GM19372 (cell line): ENCODE data around the gene UMAD1.
A peak's percentile ranks its signal among the peaks of the same experiment; 100 is the strongest.

Experiments used
- ATAC-seq: cut with Tn5 transposase; IDR thresholded peaks from one replicate; pipeline ENCODE4 v1.9.1; 2021; ENCODE audit warnings: mild to moderate bottlenecking, low read depth, moderate library complexity; ENCODE audit not compliant: unreplicated experiment

UMAD1 gene

GRCh38 chr7:7761340-7761973 lies 120.9 kb downstream of the UMAD1 start:
- no peak for ATAC-seq

GRCh38 chr7:7761974-7762779 lies 121.6 kb downstream of the UMAD1 start:
- ATAC-seq: peak; percentile 60

DNA sequence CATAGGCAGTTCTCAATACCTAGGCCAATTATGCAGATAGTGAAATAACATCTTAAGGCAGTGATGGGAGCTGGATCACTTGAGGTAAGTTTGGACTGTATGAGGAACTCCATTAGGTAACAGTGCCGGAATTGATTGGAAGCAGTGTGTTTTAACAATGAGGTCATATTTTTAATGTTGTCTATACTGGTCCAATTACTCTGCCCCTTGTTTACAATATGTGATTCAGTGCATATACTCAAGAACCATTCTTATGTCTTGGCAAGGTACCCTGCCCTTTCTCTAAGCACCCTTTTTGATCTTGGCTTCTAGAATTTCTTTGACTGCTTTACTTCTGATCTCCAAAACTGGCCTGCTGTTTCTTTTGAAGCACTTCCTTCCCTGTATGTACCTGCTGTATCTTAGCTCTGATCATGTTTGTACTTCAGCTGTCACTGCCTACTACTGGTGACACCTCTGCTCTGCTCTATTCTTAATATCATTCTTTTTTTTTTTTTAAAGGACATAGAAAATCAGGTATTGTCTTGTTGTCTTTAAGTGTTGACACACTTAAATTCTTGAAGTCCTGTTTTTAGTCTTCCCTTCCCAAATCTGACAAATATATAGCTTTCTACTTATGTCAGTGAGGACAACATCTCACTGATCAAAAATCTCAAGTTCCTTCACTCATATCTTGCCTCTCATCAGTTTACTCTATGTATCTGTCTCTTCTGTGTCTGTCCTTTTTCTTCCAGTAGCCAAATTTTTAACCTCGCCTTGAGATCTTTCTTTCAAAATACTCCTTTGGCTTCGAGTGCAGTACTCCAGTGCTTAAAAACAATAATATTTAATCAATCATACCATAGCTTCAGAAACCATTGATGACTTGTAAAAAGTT lies 124.2 kb downstream of the UMAD1 start:
- ATAC-seq: no peak

DNA sequence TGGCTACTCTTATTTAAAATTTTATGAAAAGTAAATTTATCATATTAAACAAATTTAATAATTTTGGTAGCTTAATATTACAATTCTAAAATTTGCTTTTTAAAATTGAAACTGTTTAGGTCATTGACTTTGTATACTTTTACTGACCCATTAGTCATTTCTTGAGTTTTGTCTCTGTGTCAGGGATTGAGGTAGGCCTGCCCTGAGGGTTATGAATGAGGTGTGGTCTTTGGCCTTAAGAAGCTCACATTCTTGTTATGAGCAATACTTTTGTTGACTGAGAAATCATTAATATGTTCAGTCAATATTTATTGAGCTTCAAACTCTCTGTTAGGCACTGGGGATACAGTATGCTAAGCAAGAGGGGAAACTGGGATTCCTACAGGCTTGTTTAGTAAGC lies 124.9 kb downstream of the UMAD1 start:
- peak; percentile 49 for ATAC-seq

GRCh38 chr7:7766671-7767070 lies 126.1 kb downstream of the UMAD1 start:
- ATAC-seq: no peak

GRCh38 chr7:7768977-7769709 lies 128.6 kb downstream of the UMAD1 start:
- ATAC-seq: no peak

DNA sequence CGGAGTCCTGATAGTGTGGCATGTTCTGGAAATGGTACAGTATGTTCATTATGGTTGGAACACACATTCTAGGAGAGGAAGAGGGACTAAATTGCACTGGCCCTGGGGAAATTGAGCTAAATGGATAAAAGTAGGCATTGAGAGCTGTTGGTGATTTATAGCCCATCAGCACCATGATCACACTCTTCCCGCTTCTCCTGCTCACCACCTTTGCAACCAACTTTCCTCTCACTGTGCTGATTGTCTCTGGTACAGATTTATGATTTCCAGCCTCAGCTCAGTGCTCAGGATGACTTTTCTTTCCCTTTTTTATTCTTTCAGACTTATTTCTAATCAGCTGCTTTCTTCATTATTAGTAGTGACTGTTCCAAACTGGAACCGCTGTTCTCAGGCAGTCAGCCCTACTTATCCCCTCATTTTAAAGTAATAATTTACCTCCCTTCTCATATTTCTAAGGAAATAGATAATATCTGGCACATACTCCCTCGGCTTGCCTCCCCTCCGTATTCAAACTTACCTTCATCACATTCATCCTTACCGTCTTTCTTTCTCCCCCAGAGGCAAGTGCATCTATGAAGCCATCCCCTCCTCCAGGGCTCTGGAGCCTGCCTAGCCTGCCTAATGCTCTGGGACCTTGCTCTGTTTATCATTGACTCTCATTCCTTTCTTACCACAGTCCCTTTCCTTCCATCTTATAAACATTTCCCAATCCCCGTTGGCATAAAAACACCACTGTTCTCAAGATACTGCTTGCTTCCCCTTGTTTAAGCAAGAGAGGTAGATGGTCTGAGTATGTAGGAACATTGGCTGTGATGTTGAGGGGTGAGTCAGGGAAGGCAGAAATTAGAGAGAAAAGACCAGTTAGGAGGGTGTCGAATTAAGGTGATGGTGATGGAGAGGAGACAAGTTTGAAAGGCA lies 129.4 kb downstream of the UMAD1 start:
- ATAC-seq: no peak

DNA sequence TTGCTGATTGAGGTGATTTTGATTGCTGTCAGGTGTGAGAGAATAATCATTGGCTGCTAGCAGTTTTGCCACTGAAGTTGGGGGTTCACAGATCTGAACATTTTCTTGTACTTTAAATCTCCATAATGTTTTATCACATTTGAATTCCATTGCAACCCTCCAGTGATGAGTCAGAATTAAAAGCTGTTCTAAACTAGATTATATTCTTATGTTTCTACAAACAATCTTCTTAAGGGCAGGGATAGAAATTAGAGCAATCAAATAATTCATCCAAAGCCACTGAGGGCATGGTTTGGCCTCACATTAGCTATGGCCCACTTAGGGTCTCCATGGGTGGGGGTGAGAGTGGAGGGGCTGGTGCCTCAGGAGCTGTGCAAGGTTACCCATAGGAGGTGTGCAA lies 130.9 kb downstream of the UMAD1 start:
- ATAC-seq: no peak

DNA sequence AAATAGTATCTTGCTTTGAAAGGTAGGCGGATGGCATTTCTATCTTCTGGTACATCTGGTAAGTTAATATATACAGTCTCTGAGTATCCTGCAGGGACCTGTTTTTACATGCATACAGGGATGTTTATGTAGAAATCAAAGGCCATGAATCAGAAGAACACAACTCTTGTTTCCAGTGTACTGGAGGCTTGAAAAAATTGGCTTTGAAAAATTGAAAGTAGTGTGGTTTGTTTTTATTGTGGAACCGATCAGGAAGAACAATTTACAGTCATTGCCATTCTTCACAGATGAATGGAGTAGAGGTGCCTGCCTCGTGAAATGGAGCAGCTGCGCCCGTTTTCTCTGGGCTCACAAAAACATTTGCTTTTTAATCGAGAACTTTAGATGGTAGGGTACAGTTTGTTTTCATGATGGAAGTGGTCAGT lies 131.9 kb downstream of the UMAD1 start:
- ATAC-seq: no peak

DNA sequence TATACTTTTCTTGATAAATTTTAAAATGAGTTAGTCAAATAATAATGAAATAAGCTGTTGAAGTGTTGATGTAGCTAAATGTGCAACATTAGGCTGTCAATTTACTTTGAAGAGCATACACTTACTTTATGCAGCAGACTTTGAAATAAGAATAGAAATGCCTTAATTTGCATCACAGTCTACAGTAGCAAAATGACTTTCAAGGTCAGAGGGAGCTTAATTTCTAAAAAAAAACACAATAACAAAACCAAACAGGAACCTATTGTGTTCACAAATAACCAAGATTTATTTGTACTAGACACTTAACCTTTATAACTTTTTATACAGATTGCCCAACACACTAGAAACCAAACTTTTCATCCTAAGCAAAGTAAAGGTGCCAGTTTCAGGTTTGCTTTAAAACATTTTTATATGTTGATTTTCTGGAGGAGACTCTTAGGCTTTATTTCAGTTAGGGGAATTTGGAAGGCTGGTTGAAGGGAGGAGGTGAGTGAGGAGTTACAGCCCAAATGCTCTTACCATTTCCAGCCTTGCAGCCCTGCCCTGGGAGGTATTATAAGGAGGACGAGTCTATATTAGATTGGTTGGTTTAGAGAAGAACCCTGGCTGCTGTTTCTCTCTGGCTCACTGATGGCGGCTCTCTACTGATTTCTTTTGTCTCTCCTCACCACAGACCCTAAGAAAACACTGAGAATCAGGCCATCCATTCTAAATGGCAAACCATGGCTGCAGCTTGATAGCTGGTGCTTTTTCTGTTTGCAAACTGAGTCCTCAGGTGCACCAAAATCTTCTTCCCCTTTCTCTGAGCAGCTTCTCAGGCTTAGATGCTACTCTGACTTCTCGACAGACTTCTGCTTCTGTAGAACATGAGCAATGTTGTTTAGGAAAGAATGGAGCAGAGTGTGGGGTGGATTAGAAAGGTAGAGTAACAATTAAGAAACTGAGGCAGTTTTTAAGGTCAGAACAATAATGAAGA lies 133.1 kb downstream of the UMAD1 start:
- ATAC-seq: peak; percentile 50

DNA sequence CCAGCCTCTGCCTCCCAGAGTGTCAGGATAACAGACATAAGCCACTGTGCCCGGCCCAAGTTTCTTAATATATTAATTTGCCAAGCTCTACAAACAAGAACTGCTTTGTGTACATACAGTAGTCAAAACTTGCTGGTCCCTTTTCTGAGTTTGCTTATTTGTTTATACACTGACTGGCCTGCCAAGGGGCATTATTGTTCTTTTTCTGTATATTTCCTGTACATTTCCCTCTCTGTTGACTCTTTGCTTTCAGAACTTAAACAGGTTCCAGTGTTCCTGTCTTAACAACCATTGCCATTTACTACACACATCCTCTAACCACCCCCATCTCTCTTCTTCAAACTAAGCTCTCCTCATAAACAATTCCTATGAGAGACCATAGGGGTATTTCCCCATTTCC lies 139.3 kb downstream of the UMAD1 start:
- ATAC-seq: no peak

DNA sequence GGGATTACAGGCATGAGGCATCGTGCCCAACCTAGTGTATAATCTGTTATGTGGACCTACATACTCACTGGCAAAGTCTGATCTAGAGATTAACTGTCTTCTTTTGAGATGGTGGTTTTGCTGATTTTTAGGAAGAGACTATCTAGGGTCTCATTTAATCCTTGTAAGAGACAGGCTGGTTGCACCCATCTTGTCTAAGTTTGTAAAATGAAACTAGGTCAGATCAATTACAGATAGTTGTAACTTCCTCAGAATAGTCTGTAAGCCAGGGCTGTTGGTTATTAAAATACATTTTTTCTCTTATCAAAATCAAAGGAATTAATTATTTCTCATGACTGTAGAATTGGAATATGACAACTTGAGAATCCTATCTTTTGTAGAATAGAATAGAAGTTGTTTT lies 142.4 kb downstream of the UMAD1 start:
- ATAC-seq: no peak

- ATAC-seq: no peak
Measured at GRCh38 chr7:7785344-7785973, 144.9 kb downstream of the UMAD1 start.

DNA sequence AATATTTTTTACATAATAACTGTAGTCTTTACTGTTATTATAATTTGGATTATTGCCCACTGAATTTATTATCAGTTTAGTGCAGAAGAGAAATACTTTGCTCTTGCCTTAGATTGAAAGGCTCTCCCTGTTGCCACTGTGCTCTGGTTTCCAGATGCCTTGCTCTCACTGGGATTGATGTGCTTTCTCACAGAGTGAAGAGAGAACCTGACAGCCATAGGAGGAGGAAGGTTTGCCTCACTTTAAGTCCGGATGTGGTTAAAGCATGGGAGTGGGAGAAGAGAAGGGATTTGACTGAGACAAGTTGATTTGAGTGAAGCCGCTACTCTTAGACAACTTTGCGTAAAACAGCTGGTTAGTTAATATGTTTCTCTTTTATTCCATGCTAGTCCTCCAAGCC lies 146.0 kb downstream of the UMAD1 start:
- no peak for ATAC-seq

GRCh38 chr7:7789551-7789988 lies 149.0 kb downstream of the UMAD1 start:
- peak; percentile 90 for ATAC-seq

DNA sequence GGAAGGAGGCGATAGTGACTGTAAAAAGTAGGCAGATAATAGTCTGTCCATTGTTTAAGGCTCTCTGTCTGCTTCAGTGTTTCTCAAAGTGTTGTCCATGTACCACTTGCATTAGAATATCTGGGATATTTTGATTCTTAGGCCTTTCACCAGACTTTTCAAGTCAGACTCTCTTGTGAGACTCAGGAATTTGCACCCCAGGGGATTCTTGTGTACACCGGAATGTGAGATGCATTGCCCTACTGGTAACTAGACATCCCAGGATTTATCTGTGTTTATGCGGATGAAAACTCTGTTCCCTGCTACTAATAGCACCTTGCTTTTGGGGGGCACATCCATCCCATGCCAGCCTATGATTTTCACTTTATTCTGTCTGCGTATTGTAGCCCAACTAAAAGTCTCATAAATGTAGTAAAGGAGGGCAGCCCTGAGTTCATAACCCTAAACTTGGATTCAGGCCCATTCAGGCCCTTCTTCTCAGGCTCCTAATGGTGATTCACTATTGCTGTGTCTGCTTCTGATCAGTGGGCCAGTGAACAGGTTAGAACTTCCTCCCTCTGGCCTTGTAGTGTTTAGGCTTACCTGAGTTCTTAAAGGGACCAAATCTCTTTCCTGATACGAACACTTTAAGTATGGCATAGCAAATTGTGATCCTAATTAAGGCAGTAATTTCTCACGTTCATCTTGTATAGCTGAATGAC lies 149.6 kb downstream of the UMAD1 start:
- no peak for ATAC-seq

GRCh38 chr7:7791523-7791922 lies 151.0 kb downstream of the UMAD1 start:
- no peak for ATAC-seq
